ENCODE results near the gene RASL11A.

Gene RASL11A

DNA sequence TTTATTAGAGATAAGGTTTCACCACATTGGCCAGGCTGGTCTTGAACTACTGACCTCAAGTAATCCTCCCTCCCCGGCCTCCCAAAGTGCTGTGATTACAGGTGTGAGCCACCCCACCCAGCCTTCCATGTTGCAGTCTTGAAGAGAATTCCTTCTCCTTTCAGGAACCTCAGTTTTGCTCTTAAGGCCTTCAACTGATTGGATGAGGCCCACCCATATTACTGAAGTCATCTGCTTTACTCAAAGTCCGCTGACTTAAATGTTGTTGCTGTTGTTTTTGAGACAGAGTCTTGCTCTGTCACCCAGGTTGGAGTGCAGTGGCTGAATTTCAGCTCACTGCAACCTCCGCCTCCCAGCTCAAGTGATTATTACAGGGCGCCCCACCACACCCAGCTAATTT lies 33.5 kb downstream of the RASL11A start:
- Histone ChIP-seq H3K4me3 (ENCODE audit: low read length) (no peak overlapping the region), H3K4me1 (ENCODE audit: insufficient read depth, low read length) (no peaks in the 10 kb centered on the region), H3K27me3 (ENCODE audit: insufficient read depth, low read length) (no peaks in the 10 kb centered on the region), H3K9me3 (ENCODE audit: insufficient read depth, low read depth, low read length) (no peaks in the 10 kb centered on the region), H3K27ac (ENCODE audit: low read length) (no peak overlapping the region), H3K9ac (ENCODE audit: low read depth, low read length) (no peak overlapping the region), H3K36me3 (ENCODE audit: insufficient read depth, low read depth, low read length) (no peaks in the 10 kb centered on the region)

DNA sequence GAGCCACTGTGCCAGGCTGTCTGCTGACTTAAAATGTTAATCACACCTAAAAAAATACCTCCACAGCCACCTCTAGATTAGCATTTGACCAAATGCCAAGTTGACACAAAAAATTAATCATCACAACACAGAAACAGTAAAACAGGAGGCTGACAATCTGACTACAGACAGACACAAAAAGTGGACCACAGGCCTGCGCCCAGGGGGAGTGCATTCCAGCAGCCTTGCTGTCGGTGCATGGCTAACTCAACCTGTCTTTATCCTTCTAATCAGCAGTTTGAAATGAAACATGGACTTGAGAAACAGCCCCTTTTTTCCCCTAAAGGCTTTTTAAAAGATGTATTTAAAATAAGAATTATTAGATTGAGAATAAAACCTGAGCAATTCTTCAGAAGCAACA lies 34.0 kb downstream of the RASL11A start:
- Histone ChIP-seq H3K4me1 (ENCODE audit: insufficient read depth, low read length) (no peaks in the 10 kb centered on the region), H3K27me3 (ENCODE audit: insufficient read depth, low read length) (no peaks in the 10 kb centered on the region), H3K36me3 (ENCODE audit: insufficient read depth, low read depth, low read length) (no peaks in the 10 kb centered on the region), H3K4me3 (ENCODE audit: low read length) (no peak overlapping the region), H3K9me3 (ENCODE audit: insufficient read depth, low read depth, low read length) (no peaks in the 10 kb centered on the region), H3K9ac (ENCODE audit: low read depth, low read length) (no peak overlapping the region), H3K27ac (ENCODE audit: low read length) (no peak overlapping the region)

DNA sequence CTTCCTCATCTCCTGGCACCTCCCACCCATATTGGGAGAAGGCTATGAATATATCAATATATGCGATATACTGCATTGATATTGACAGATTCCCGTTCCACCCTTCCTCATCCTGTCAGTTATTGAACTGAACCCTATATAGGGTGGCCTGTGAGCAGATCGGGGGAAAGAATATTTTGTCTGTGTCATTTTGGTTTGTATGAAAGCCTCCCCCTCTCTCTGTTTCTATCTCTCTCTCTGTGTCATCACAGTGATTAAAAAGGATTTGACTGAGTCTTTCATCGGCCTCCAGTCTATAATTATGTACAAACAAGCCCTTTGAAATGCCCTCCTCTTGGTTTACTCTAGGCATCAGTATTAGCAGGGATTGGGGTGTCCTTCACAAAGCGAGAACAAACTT lies 35.7 kb downstream of the RASL11A start:
- H3K9me3 ChIP-seq (ENCODE audit: insufficient read depth, low read depth, low read length), result no peaks in the 10 kb centered on the region
- H3K4me1 ChIP-seq (ENCODE audit: insufficient read depth, low read length), result peaks cover 5% of the 10 kb centered on the region; the same call in 1 of the 2 replicates
- no peaks in the 10 kb centered on the region for H3K27me3 ChIP-seq (ENCODE audit: insufficient read depth, low read length)

GRCh38 chr13:27308941-27309340 lies 38.3 kb downstream of the RASL11A start:
- peaks cover 5% of the 10 kb centered on the region; the same call in 1 of the 2 replicates for H3K4me1 ChIP-seq (ENCODE audit: insufficient read depth, low read length)
- H3K9ac ChIP-seq (ENCODE audit: low read depth, low read length), result no peak overlapping the region
- H3K36me3 ChIP-seq (ENCODE audit: insufficient read depth, low read depth, low read length), result no peaks in the 10 kb centered on the region
- H3K9me3 ChIP-seq (ENCODE audit: insufficient read depth, low read depth, low read length), result no peaks in the 10 kb centered on the region
- no peak overlapping the region for H3K4me3 ChIP-seq (ENCODE audit: low read length)
- H3K27me3 ChIP-seq (ENCODE audit: insufficient read depth, low read length), result no peaks in the 10 kb centered on the region
- H3K27ac ChIP-seq (ENCODE audit: low read length), result no peak overlapping the region

More for the DNA sequence above, 35.7 kb downstream of the RASL11A start:
- Histone ChIP-seq H3K27ac (ENCODE audit: low read length) (no peak overlapping the region), H3K4me3 (ENCODE audit: low read length) (no peak overlapping the region), H3K36me3 (ENCODE audit: insufficient read depth, low read depth, low read length) (no peaks in the 10 kb centered on the region), H3K9ac (ENCODE audit: low read depth, low read length) (no peak overlapping the region)

DNA sequence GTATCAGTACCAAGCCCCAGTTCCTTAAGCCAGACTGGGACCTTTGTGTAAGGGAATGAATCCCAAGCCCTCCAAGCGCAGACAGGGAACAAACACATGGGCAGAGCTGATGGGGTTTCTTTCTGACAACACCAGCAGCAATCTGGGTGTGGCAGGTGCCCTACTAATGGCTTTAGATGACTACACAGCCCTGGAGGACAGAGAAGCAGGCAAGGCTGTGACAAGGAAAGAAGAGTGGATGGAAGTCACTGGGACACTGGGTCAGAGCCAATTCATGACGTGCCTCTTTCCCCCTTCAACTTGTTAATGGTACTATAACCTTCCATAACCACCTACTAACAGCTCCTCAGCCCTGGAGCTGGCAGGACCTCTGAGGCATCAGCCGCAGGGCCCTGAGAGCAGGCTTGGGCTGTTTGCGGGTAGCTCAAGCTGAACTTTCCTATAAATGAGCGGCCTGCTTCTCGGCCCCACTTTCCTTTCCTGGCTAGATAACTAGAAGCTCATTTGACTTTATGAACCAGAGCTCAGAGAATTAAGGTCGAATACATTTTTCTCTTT lies 38.9 kb downstream of the RASL11A start:
- no peak overlapping the region for H3K27ac ChIP-seq (ENCODE audit: low read length)
- peaks cover 5% of the 10 kb centered on the region; the same call in 1 of the 2 replicates for H3K4me1 ChIP-seq (ENCODE audit: insufficient read depth, low read length)
- no peaks in the 10 kb centered on the region for H3K9me3 ChIP-seq (ENCODE audit: insufficient read depth, low read depth, low read length)
- no peaks in the 10 kb centered on the region for H3K27me3 ChIP-seq (ENCODE audit: insufficient read depth, low read length)
- H3K4me3 ChIP-seq (ENCODE audit: low read length), result no peak overlapping the region
- no peaks in the 10 kb centered on the region for H3K36me3 ChIP-seq (ENCODE audit: insufficient read depth, low read depth, low read length)
- H3K9ac ChIP-seq (ENCODE audit: low read depth, low read length), result no peak overlapping the region

DNA sequence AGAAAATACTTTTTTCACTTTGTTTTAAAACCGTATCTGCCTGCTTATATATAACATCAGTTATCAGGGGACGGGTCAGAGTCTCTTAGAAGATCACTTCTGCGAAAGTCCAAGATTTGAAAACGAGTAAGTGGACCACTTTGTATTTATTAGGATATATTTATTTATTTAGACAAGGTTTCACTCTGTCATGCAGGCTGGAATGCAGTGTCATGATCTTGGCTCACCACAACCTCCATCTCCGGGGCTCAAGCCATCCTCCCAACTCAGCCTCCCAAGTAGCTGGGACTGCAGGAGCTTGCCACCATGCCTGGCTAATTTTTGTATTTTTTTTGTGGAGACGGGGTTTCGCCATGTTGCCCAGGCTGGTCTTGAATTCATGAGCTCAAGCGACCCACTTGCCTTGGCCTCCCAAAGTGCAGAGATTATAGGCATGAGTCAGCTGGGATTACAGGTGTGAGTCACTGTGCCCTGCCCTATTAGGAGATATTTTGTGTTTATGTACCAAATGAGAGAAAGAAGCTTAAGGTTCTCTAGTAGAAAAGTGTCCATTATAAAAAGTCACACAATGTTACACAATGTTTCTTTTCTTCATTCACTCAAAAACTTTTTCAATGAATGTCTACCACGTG lies 39.5 kb downstream of the RASL11A start:
- H3K27ac ChIP-seq (ENCODE audit: low read length), result no peak overlapping the region
- no peaks in the 10 kb centered on the region for H3K9me3 ChIP-seq (ENCODE audit: insufficient read depth, low read depth, low read length)
- H3K27me3 ChIP-seq (ENCODE audit: insufficient read depth, low read length), result no peaks in the 10 kb centered on the region
- H3K4me1 ChIP-seq (ENCODE audit: insufficient read depth, low read length), result peaks cover 5% of the 10 kb centered on the region; the same call in 1 of the 2 replicates
- no peaks in the 10 kb centered on the region for H3K36me3 ChIP-seq (ENCODE audit: insufficient read depth, low read depth, low read length)
- no peak overlapping the region for H3K9ac ChIP-seq (ENCODE audit: low read depth, low read length)
- H3K4me3 ChIP-seq (ENCODE audit: low read length), result no peak overlapping the region

- no peaks in the 10 kb centered on the region for H3K27me3 ChIP-seq (ENCODE audit: insufficient read depth, low read length)
- H3K36me3 ChIP-seq (ENCODE audit: insufficient read depth, low read depth, low read length), result no peaks in the 10 kb centered on the region
- peaks cover 5% of the 10 kb centered on the region; the same call in 1 of the 2 replicates for H3K4me1 ChIP-seq (ENCODE audit: insufficient read depth, low read length)
- H3K27ac ChIP-seq (ENCODE audit: low read length), result no peak overlapping the region
- no peak overlapping the region for H3K9ac ChIP-seq (ENCODE audit: low read depth, low read length)
- no peak overlapping the region for H3K4me3 ChIP-seq (ENCODE audit: low read length)
- H3K9me3 ChIP-seq (ENCODE audit: insufficient read depth, low read depth, low read length), result no peaks in the 10 kb centered on the region
Measured at GRCh38 chr13:27310946-27311345, 40.3 kb downstream of the RASL11A start.

DNA sequence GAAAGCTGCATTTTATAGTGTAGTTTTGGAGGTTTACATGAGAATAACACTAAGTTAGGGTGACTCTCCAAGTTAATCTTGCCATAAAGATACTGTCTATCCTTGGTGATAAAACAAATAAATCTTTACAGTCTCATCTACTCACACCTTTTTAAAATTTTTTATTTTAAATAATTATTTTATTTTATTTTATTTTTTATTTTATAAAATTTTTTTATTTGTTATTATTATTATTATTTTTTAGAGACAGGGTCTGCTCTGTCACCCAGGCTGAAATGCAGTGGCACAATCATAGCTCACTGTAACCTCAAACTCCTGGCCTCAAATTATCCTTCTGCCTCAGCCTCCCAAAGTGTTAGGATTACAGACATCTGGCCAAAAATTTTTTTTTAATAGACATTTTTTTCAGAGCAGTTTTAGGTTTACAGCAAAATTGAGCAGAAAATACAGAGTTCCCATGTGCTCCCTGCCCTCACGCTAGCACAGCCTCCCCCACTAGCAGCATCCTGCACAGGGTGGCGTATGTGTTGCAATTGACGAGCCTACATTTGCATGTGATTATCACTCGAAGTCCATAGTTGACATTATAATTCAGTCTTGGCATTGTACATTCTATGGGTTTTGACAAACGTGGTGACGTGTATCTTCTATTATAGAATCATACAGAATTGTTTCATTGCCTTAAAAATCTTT lies 41.0 kb downstream of the RASL11A start:
- Histone ChIP-seq H3K27me3 (ENCODE audit: insufficient read depth, low read length) (no peaks in the 10 kb centered on the region), H3K9me3 (ENCODE audit: insufficient read depth, low read depth, low read length) (no peaks in the 10 kb centered on the region), H3K4me1 (ENCODE audit: insufficient read depth, low read length) (peaks cover 5% of the 10 kb centered on the region; the same call in 1 of the 2 replicates), H3K4me3 (ENCODE audit: low read length) (no peak overlapping the region), H3K9ac (ENCODE audit: low read depth, low read length) (no peak overlapping the region), H3K27ac (ENCODE audit: low read length) (no peak overlapping the region), H3K36me3 (ENCODE audit: insufficient read depth, low read depth, low read length) (no peaks in the 10 kb centered on the region)

- no peak overlapping the region for H3K9ac ChIP-seq (ENCODE audit: low read depth, low read length)
- H3K36me3 ChIP-seq (ENCODE audit: insufficient read depth, low read depth, low read length), result no peaks in the 10 kb centered on the region
- H3K9me3 ChIP-seq (ENCODE audit: insufficient read depth, low read depth, low read length), result no peaks in the 10 kb centered on the region
- H3K27ac ChIP-seq (ENCODE audit: low read length), result no peak overlapping the region
- H3K27me3 ChIP-seq (ENCODE audit: insufficient read depth, low read length), result no peaks in the 10 kb centered on the region
- H3K4me3 ChIP-seq (ENCODE audit: low read length), result no peak overlapping the region
- peaks cover 5% of the 10 kb centered on the region; the same call in 1 of the 2 replicates for H3K4me1 ChIP-seq (ENCODE audit: insufficient read depth, low read length)
Measured at GRCh38 chr13:27313770-27314169, 43.1 kb downstream of the RASL11A start.

DNA sequence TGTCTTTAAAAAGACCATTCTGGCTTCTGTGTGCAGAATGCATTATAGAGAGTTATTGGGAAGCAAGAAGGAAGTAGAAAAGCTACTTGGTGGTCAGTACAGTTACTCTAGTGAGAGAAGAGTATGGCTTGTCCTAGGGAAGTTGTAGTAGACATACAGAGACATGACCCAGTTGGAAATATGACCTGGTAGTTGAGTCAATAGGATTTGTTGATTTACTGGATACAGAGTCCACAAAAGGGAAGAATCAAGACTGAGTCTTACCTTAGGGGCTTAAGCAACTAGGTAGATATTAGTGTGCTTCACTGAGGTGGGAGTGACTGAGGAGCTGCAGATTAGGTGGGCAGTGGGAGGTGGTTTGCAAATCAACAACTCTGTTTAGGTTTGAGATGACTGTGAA lies 48.8 kb downstream of the RASL11A start:
- Histone ChIP-seq H3K4me3 (ENCODE audit: low read length) (no peak overlapping the region), H3K9me3 (ENCODE audit: insufficient read depth, low read depth, low read length) (no peaks in the 10 kb centered on the region), H3K36me3 (ENCODE audit: insufficient read depth, low read depth, low read length) (no peaks in the 10 kb centered on the region), H3K4me1 (ENCODE audit: insufficient read depth, low read length) (no peaks in the 10 kb centered on the region), H3K27ac (ENCODE audit: low read length) (no peak overlapping the region), H3K27me3 (ENCODE audit: insufficient read depth, low read length) (no peaks in the 10 kb centered on the region), H3K9ac (ENCODE audit: low read depth, low read length) (no peak overlapping the region)

DNA sequence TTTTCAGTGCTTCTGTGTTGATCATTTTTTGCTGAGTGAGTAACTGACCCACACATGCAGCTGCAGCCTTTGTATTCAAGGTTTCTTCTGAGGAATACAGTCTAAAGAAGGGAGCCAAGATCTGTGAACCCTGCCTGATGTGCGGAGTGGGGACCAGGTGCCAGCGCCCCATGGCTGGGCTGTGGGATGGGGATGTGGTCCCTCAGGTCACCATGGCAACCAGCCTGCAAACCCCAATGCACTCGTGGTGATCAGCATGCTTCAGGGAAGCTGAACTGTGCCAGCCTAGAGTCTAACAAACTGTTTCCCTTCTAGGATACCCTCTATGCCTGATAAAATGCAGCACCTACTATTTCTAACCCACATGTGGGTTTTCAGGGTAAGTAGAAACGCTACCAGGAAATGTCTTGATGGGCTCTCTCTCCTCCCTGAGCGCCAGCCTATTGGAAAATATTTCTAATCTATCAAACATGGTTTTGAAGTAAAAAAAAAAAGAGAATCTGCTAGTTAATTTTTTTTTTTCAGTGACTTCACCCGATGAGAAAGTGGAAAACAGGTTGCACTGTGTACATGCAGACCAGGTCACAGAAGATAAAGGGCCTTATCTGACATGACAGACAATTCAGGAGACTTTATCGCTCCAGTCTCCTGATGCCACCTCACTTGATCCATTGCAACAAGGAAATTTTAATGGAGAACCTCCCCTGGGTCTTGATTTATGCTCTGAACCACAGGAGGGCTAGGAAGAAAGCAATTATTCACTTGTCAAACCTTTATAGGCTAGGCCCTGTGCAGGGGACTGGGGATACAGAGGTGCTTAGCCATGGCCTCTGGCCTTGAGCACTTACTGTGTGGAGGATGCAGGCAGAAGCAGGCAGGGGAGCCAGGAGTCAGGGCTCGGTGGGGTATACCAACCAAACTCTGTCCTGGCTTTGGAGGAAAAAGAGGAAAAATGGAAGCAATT lies 51.1 kb downstream of the RASL11A start:
- Histone ChIP-seq H3K4me1 (ENCODE audit: insufficient read depth, low read length) (no peaks in the 10 kb centered on the region), H3K9ac (ENCODE audit: low read depth, low read length) (no peak overlapping the region), H3K4me3 (ENCODE audit: low read length) (no peak overlapping the region), H3K27me3 (ENCODE audit: insufficient read depth, low read length) (no peaks in the 10 kb centered on the region), H3K36me3 (ENCODE audit: insufficient read depth, low read depth, low read length) (no peaks in the 10 kb centered on the region), H3K27ac (ENCODE audit: low read length) (no peak overlapping the region), H3K9me3 (ENCODE audit: insufficient read depth, low read depth, low read length) (no peaks in the 10 kb centered on the region)

All from iPS-20b (cell line).